Activated CD4-positive, alpha-beta T cell treated with anti-CD3 and anti-CD28 coated beads, Interleukin-2, amount 10 ng/mL, durations not matched to agents 24 days and 14 days (primary cell): ENCODE data around the gene RBM6. TPM values are rescaled to one million over a fixed set of nuclear protein-coding genes. Genes with fewer than 3 reads are reported as not detected.

ENCODE experiments used
- DNase-seq: peaks from one replicate; pipeline ENCODE4 v3.0.0; 2022
- H3K27ac Mint-ChIP-seq: one replicate; pipeline ENCODE4 v1.8.0; 2022; ENCODE audit warnings: mild to moderate bottlenecking, mixed read lengths
- H3K27me3 Mint-ChIP-seq: one replicate; pipeline ENCODE4 v1.8.0; 2022; ENCODE audit warnings: mixed read lengths
- H3K36me3 Mint-ChIP-seq: one replicate; pipeline ENCODE4 v1.8.0; 2022; ENCODE audit warnings: low read depth, mild to moderate bottlenecking, mixed read lengths
- H3K4me1 Mint-ChIP-seq: one replicate; pipeline ENCODE4 v1.8.0; 2021; ENCODE audit warnings: mixed read lengths
- H3K4me3 Mint-ChIP-seq: one replicate; pipeline ENCODE4 v1.8.0; 2022; ENCODE audit warnings: mild to moderate bottlenecking, moderate library complexity, mixed read lengths
- H3K9me3 Mint-ChIP-seq: one replicate; pipeline ENCODE4 v1.8.0; 2021; ENCODE audit warnings: mixed read lengths
- intact Hi-C: fragments of 100-400 bp; cut with micrococcal nuclease; formaldehyde crosslinking; loops from one replicate; pipeline ENCODE4 v1.15.1; 2023
- total RNA-seq: library from RNA; stranded (reverse); gene quantifications from 2 replicates; pipeline ENCODE4 v1.2.3, GENCODE V29; 2022

Gene RBM6
- total RNA-seq, 1 donor from 2014 or later = 95.3 TPM

DNA sequence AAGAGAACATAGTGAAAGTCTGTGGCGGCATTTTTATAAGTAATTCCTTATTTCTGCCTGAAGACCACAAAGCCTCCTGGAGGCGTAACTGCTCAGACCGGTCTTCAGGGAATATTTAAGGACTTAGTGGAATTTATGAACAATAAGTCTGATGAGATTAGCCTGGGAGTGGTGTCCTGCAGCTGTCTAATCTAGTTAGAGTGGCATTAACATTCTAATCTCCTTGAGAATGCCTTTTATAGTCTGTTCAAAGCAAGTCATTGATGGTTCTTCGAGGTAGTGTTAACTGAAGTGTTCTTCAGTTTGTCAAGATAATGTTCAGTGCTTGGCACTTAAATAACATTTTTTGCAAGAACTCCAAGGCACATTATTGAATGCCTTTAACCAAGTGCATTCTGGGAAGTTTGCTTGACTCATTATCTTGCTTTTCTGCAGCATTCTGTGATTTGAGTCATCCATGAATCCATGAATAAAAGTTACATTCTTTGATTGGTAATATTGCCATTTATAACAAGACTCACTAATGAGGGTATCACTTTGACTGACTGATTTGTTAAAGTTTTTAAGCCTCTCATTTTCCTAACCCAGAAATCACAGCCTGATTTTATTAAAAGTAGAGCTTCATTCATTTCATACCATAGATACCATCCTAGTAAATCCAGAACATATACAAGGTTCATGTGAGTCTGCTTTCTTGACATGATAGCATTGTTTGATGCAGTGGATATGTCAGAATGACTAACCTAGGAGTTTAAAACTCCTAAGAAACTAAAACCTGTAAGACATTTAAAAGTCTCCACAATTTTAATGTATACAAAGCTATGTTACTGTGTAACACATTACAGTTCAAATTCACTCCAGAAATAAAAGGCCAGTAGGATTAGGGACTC is 161.3 kb downstream of the RBM6 start:
- intact Hi-C loops = no loop called here
- Mint-ChIP-seq H3K4me1 (peaks cover 7% of the 10 kb centered on the region), H3K9me3 (no peaks in the 10 kb centered on the region), H3K27ac (peak overlapping the region; percentile 49), H3K36me3 (peaks cover 69% of the 10 kb centered on the region), H3K27me3 (no peaks in the 10 kb centered on the region), H3K4me3 (no peak overlapping the region)
- DNase-seq = no peak

DNA sequence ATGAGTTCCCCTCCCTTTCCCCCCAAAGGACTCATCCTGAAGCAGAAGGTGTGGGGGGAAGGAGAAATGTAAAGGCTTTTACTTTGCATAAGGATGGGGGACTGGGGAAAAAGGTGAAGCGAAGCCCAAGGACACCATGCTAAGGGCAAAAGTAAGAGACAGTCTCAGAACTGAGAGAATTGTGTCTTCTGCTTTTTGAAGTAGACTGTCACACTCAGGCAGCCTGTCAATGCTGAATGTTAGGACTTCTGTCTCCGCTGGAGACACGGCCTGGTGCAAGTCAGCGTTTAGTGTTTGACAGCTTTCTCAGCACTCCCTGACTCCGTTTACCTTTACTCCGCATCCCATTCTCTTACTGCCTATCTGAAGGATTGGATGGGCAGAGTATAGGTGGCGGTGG is 162.6 kb downstream of the RBM6 start:
- no peak for DNase-seq
- no peaks in the 10 kb centered on the region for H3K27me3 Mint-ChIP-seq
- peaks cover 4% of the 10 kb centered on the region for H3K4me1 Mint-ChIP-seq
- peaks cover 72% of the 10 kb centered on the region for H3K36me3 Mint-ChIP-seq
- intact Hi-C loops = no loop called here
- H3K9me3 Mint-ChIP-seq = no peaks in the 10 kb centered on the region
- no peak overlapping the region for H3K4me3 Mint-ChIP-seq
- no peak overlapping the region for H3K27ac Mint-ChIP-seq

DNA sequence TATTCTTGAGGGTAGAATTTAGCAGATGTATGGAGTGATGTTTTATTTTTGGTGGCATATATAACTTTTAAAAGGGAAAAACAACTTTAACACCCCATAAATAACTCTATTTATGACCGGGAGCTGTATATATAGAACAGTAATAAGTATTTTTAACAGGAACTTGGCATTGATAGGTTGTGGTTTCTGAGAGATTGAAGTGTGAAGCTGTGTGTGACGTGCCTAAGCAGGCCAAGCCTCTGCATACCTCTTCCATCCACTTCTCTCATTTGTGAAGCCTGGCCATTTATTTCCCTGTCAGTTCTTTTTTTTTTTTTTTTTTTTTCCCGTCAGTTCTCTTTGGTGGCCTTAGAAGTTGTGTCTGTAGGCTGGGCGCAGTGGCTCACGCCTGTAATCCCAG is 171.8 kb downstream of the RBM6 start:
- intact Hi-C loops = no loop called here
- H3K36me3 Mint-ChIP-seq = peaks cover 82% of the 10 kb centered on the region

DNA sequence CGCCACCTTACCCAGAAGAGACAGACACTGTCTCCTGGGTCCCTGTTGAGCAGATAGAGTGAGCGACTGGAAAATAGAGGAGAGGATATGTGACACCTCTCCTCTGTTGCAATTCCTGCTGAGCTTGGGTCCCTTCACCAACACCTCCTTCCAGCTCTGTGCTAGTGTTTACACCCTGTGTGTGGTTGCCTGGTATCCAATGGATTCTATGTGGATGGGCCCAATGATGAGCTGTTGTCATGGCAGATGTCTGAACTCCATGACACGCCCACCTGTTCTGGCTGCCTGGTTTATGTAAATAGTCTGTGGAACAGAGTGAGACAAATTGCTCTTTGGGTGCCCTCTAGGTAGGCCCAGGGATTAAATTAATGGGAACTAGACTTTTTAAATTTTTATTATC is 172.5 kb downstream of the RBM6 start:
- Mint-ChIP-seq H3K4me3 (no peak overlapping the region), H3K36me3 (peaks cover 82% of the 10 kb centered on the region), H3K9me3 (no peaks in the 10 kb centered on the region), H3K27ac (no peak overlapping the region), H3K27me3 (no peaks in the 10 kb centered on the region), H3K4me1 (no peaks in the 10 kb centered on the region)
- no peak for DNase-seq
- intact Hi-C loops = no loop called here

More for the DNA sequence above, 171.8 kb downstream of the RBM6 start:
- Mint-ChIP-seq H3K27me3 (no peaks in the 10 kb centered on the region), H3K4me3 (no peak overlapping the region), H3K4me1 (peaks cover 1% of the 10 kb centered on the region), H3K27ac (no peak overlapping the region), H3K9me3 (no peaks in the 10 kb centered on the region)
- no peak for DNase-seq

DNA sequence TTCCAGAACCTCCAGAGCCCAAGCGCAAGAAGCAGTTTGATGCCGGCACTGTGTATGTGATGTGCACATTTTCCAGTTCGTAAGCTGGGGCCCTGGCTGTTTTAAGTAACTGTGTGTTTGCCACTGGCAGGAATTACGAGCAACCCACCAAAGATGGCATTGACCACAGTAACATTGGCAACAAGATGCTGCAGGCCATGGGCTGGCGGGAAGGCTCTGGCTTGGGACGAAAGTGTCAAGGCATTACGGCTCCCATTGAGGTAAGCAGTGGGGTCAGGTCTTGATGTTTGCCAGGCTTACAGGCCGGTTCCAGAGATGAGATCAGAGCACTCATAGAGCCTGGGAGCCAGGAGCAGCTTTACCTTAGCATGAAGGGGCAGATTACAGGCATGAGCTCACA is 177.2 kb downstream of the RBM6 start:
- Mint-ChIP-seq H3K27ac (no peak overlapping the region), H3K27me3 (no peaks in the 10 kb centered on the region), H3K9me3 (no peaks in the 10 kb centered on the region), H3K36me3 (peaks cover 64% of the 10 kb centered on the region), H3K4me1 (no peaks in the 10 kb centered on the region), H3K4me3 (no peak overlapping the region)
- no peak for DNase-seq
- intact Hi-C loops = no loop called here

DNA sequence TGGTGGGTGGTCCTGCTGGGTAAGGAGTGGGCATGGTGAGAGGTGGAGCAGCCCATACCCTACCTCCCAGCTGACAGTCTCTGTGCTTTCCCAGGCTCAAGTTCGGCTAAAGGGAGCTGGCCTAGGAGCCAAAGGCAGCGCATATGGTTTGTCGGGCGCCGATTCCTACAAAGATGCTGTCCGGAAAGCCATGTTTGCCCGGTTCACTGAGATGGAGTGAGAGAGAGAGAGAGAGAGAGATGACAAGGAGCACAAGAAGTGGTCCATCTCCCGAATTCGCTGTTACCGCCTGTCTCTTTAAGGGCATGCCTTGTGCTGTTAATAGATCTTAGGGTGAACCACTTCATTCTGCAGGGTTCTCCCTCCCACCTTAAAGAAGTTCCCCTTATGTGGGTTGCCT is 178.3 kb downstream of the RBM6 start:
- H3K36me3 Mint-ChIP-seq = peaks cover 57% of the 10 kb centered on the region
- intact Hi-C loops = no loop called here

DNA sequence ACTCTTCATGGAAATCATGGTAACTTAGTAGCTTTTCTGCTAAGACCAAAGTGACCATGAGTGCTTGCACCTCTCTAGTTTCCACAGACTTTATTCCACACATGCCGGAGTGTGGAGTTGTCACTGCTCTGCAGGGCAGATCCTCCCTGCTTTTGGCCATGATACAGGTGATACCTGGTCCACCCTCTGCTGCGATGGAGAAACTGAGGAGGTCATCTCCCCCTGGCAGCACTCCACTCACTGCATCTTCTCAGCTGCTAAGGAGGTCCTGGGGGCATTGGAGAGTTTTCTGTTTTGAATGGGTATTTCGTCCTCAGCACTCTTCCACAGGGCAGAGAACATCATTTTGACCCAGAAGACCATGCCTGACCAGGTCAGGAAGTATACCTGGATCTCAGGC is 179.8 kb downstream of the RBM6 start:
- no peak for DNase-seq
- Mint-ChIP-seq H3K9me3 (no peaks in the 10 kb centered on the region), H3K27me3 (no peaks in the 10 kb centered on the region), H3K36me3 (peaks cover 43% of the 10 kb centered on the region), H3K4me1 (no peaks in the 10 kb centered on the region), H3K27ac (no peak overlapping the region), H3K4me3 (no peak overlapping the region)
- intact Hi-C loops = loop anchor here (1.0 kb wide), 1 partner anchor 154 kb away; no protein-coding TSS in a partner anchor

More for the DNA sequence above, 178.3 kb downstream of the RBM6 start:
- no peak for DNase-seq
- Mint-ChIP-seq H3K4me3 (no peak overlapping the region), H3K9me3 (no peaks in the 10 kb centered on the region), H3K27ac (peak overlapping the region; percentile 40), H3K4me1 (no peaks in the 10 kb centered on the region), H3K27me3 (no peaks in the 10 kb centered on the region)

DNA sequence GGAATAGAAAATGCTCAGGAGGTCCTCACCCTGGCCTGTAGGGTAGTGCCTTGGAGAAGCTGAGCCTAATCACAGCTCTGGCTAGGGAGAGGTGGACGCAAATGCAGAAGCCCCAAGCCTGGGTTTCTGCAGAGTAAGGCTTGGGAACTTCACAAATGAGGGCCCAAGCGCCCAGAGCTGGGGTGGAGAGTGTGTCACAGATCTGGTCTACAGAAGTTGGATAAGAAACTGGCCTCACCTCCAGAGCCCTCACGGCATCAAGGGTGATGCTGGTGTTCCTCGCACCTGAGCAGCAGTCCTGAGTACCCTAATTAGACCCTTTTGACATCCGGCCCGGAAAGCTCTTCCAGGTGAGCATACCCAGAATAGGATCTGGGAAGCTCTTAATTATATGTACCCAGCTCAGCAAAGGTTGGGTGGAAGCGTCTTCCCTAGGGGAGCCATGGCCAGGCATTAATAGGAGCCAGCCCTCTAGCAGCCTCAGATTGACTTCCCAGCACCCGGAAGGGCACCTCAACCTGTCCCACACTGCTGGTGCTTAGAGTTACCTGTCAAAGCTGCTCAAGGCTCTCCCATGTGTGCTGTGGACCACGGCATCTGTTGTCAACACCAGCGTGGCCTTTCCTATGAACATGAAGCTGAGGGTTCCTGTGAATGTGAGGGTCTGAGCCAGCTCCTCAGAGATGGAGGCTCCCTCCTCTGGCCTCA is 180.6 kb downstream of the RBM6 start:
- H3K4me1 Mint-ChIP-seq = no peaks in the 10 kb centered on the region
- no peak overlapping the region for H3K4me3 Mint-ChIP-seq
- intact Hi-C loops = loop anchor here (1.0 kb wide), 3 partner anchors 69 to 153 kb away; no protein-coding TSS in a partner anchor
- no peak overlapping the region for H3K27ac Mint-ChIP-seq
- no peaks in the 10 kb centered on the region for H3K9me3 Mint-ChIP-seq
- no peak for DNase-seq
- H3K36me3 Mint-ChIP-seq = peaks cover 38% of the 10 kb centered on the region
- H3K27me3 Mint-ChIP-seq = no peaks in the 10 kb centered on the region

DNA sequence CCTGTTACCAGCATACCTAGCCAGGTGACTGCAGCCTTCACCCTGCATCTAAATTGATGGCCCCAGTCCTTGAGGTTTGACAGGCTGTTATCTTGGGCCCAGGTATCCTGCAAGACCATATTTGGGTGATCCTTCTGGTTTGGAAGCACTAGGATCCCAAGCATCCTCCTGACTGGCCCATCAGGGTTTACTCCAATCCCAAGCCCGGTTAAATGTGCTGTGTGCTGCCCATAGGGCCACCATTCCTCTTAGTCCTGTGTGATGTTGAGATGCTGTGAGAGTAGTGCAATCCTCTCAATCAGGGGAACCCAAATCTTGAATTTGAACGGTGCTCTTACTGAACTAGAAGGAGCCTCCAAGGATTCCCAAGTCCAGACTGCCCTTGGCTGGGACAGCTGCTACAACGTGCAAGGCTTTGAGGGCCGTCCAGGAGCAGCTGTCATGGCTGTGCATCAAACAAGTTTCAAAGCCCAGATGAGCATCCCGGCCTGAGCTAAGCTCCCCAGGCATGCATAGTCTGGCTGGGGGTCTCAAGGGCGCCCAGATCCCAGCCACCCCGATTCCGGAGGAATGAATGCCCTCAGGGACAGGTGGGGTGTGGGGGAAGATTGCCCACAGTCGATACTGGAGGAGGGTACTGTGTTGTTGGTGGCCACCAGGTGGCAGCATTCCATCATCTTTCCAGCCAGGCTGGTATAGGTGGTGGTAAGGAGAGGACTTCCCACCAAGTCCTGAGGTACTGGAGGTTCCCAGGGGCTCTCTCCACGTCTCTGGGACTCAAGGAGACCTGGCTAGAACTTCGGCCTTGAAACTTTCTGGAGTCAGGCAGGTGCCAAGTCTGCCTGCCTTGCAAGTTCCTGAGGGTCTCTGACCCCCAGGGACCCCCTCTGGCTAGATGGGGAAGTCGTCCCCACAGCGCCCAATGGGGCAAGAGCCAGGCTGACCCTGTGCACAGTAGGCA is 181.4 kb downstream of the RBM6 start:
- no peak overlapping the region for H3K27ac Mint-ChIP-seq
- DNase-seq = peak; percentile 89
- intact Hi-C loops = loop anchor here (1.0 kb wide), 2 partner anchors 68 to 105 kb away; no protein-coding TSS in a partner anchor
- no peaks in the 10 kb centered on the region for H3K4me1 Mint-ChIP-seq
- H3K36me3 Mint-ChIP-seq = peaks cover 30% of the 10 kb centered on the region
- H3K27me3 Mint-ChIP-seq = no peaks in the 10 kb centered on the region
- no peaks in the 10 kb centered on the region for H3K9me3 Mint-ChIP-seq
- no peak overlapping the region for H3K4me3 Mint-ChIP-seq

DNA sequence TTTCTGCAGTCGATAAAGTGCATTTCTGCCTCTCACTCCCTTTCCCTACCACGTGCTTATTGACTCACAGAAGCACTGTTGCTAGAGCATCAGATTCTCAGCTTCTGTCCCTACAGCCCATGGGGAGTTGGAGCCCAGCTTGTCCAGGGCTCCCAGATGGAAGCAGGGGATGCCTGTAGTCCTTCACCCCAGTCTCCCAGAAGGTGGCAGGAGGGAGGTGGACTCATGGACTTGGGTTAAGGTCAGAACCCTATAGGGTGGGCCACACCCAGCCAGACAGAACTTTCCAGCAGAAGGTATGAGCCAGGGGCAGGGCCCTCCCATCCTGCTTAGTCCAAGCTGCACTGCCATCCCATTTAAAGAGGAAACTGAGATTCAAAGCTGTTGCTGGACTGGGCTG is 182.1 kb downstream of the RBM6 start:
- intact Hi-C loops = no loop called here
- Mint-ChIP-seq H3K27me3 (no peaks in the 10 kb centered on the region), H3K9me3 (no peaks in the 10 kb centered on the region), H3K4me3 (no peak overlapping the region), H3K36me3 (peaks cover 23% of the 10 kb centered on the region), H3K27ac (no peak overlapping the region), H3K4me1 (no peaks in the 10 kb centered on the region)
- no peak for DNase-seq

DNA sequence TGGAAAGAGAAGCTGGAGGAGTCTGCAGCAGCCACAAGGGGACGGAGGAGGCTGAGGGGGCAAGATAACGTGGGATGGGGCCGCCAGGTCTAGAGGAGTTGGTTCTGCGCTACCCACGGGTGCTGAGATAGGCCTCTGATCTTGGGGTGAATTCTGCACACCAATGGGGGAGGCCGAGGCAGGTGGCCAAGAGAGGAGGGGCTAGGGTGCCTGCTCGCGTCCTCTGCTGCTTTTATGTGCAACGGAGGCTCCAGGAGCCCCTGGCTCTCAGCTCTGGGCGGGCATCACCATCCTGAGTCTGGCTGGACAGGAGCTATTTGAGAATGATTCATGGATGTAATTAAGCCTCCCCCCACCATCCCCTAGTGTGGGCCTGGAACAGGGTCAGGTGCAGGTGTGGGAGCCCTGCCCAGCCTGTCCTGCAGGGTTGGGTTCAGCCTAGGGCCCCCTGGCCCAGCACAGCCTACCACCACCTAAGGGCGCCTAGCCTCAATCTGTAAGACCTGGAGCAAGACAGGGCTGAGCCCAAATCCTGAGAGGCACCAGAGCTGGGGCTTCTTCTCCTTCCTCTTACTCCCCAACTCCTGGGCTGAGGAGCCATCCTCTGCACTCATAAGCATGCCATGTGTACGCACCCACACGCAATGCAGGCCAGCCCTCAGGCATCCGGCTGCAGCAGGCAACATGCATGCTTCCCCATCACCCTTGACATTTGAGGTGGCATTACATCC is 182.9 kb downstream of the RBM6 start:
- intact Hi-C loops = no loop called here
- Mint-ChIP-seq H3K27ac (no peak overlapping the region), H3K9me3 (no peaks in the 10 kb centered on the region), H3K4me1 (no peaks in the 10 kb centered on the region), H3K4me3 (no peak overlapping the region), H3K36me3 (peaks cover 18% of the 10 kb centered on the region), H3K27me3 (no peaks in the 10 kb centered on the region)
- peak; percentile 58 for DNase-seq

DNA sequence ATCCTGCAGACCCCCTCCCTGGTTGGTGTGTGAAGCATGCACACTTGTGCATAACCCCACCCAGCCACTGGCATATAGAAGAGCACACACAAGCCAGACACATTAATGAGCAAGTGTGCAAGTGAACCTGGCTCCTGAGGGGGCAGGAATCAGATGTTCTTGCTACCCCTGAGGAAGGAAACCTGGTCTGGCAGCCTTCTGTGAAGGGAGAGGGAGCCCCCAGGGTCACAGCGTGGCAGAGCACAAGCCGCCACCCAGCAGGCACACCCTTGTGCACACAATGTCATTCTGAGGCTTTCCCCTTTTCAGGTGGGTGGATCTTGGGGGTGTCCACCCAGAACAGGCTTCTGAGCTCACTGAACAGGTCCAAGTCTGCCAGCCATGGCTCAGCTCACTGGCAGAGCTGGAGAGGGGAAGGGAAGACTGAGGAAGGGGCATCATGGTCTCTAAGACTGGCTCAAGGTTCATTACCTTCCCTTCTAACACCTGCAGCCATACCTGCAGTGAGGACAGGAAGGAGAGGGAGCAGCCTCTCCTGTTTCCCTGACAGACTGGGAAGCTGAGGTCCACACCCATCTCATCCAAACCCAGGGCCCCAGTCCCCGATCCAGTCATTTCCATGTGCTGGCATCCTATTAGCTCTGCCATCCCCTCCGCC is 183.6 kb downstream of the RBM6 start:
- H3K4me1 Mint-ChIP-seq = no peaks in the 10 kb centered on the region
- no peaks in the 10 kb centered on the region for H3K27me3 Mint-ChIP-seq
- peaks cover 11% of the 10 kb centered on the region for H3K36me3 Mint-ChIP-seq
- no peak overlapping the region for H3K27ac Mint-ChIP-seq
- H3K4me3 Mint-ChIP-seq = no peak overlapping the region
- DNase-seq = peak; percentile 55
- H3K9me3 Mint-ChIP-seq = no peaks in the 10 kb centered on the region
- intact Hi-C loops = no loop called here
